HAP-1 (cell line): ENCODE data around the gene MYO7A.

Source experiments
- DNase-seq, 2 experiments: peaks; one replicate each; pipeline ENCODE4 v3.0.0-alpha.2; 2016 to 2020; ENCODE audit warnings: low spot score in 2 of 2
- H3K27me3 ChIP-seq: fragments of 250-450 bp; sonication (Bioruptor Pico); 2 replicates; pipeline ENCODE4 v1.5.1; 2020; ENCODE audit warnings: low read depth, mild to moderate bottlenecking, moderate library complexity
- H3K36me3 ChIP-seq: fragments of 250-450 bp; sonication (Bioruptor Pico); replicated peaks from 2 replicates; pipeline ENCODE4 v1.5.1; 2020; ENCODE audit warnings: mild to moderate bottlenecking
- H3K4me1 ChIP-seq: fragments of 250-450 bp; sonication (Bioruptor Pico); 2 replicates; pipeline ENCODE4 v1.5.1; 2020; ENCODE audit warnings: mild to moderate bottlenecking
- H3K4me3 ChIP-seq: fragments of 250-450 bp; sonication (Bioruptor Pico); 2 replicates; pipeline ENCODE4 v1.5.1; 2020; ENCODE audit warnings: mild to moderate bottlenecking, moderate library complexity
- H3K9me3 ChIP-seq: fragments of 250-450 bp; sonication (Bioruptor Pico); 2 replicates; pipeline ENCODE4 v1.5.1; 2020; ENCODE audit warnings: mild to moderate bottlenecking, moderate library complexity
- in situ Hi-C: fragments of 300-500 bp; cut with MboI; formaldehyde crosslinking; loops from 3 replicates; pipeline ENCODE4 v1.14.3; 2020; ENCODE audit warnings: low sequenced_read_pairs, inconsistent platforms, mixed read lengths

The MYO7A gene

GRCh38 chr11:77111277-77111676 is 16.8 kb upstream of the MYO7A start:
- no peaks in the 10 kb centered on the region for H3K9me3 ChIP-seq
- no peaks in the 10 kb centered on the region for H3K36me3 ChIP-seq
- in situ Hi-C loops, result no loop called here
- no peak overlapping the region for H3K4me3 ChIP-seq
- no peaks in the 10 kb centered on the region for H3K4me1 ChIP-seq
- no peaks in the 10 kb centered on the region for H3K27me3 ChIP-seq
- no peak for DNase-seq

DNA sequence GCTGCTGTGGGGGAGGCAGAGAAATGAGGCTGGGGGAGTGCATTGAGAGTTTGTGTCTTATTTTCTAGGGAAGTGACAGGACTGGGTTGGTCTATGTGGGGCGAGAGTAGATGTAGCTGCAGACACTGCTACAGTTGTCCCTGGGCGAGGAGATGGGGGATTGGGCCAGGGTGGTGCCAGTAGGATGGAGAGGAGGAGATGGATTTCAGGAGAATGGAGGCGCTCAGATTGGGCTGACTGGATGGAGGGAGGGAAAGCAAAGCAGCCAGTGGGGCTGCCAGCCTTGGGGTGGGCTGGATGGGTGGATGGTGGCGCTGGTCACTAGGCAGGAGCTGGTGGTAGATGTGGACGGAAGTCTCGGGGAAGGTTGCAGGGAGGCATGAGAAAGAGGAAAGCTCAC is 16.1 kb upstream of the MYO7A start:
- no peaks in the 10 kb centered on the region for H3K27me3 ChIP-seq
- H3K4me3 ChIP-seq, result no peak overlapping the region
- H3K36me3 ChIP-seq, result no peaks in the 10 kb centered on the region
- no peaks in the 10 kb centered on the region for H3K4me1 ChIP-seq
- in situ Hi-C loops, result no loop called here
- no peak for DNase-seq
- no peaks in the 10 kb centered on the region for H3K9me3 ChIP-seq

DNA sequence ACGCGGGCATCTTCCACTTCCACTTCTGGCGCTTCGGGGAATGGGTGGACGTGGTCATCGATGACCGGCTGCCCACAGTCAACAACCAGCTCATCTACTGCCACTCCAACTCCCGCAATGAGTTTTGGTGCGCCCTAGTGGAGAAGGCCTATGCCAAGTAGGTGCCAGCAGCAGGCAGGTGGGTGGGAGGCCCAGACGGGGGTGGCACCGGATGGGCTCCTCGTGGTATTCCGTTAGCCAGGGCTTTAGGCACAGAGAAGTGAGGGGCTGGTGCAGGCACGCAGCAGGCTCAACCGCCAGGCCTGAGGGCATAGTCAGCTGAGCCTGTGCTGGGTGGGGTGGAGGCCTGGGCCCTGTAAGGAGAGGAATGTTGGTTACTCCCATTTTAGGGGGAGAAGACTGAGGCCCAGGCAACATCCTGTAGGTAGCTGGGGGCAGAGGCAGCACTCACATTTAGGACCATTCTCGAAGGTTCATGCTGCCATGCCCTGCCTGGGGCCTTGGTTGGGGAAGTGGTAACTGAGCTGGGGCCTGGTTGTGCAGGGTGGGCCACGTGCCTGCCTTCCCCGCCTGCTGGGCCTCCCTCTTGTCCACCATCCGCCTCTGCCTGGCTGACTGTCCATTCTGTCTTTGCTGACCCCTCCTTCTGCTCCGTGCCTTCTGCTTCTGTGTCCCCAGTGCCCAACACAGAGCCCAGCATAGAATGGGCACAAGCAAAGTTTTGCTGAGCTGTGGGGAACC is 15.2 kb upstream of the MYO7A start:
- in situ Hi-C loops, result no loop called here
- Histone ChIP-seq H3K36me3 (no peaks in the 10 kb centered on the region), H3K4me1 (no peaks in the 10 kb centered on the region), H3K27me3 (no peaks in the 10 kb centered on the region), H3K4me3 (no peak overlapping the region), H3K9me3 (no peaks in the 10 kb centered on the region)
- DNase-seq, result no peak

- H3K36me3 ChIP-seq, result no peaks in the 10 kb centered on the region
- no peaks in the 10 kb centered on the region for H3K4me1 ChIP-seq
- peak in 1 of 2 experiments; percentile 66 for DNase-seq
- in situ Hi-C loops, result no loop called here
- no peaks in the 10 kb centered on the region for H3K9me3 ChIP-seq
- no peaks in the 10 kb centered on the region for H3K27me3 ChIP-seq
- H3K4me3 ChIP-seq, result no peak overlapping the region
These were observed 14.5 kb upstream of the MYO7A start for GRCh38 chr11:77113382-77114088.

DNA sequence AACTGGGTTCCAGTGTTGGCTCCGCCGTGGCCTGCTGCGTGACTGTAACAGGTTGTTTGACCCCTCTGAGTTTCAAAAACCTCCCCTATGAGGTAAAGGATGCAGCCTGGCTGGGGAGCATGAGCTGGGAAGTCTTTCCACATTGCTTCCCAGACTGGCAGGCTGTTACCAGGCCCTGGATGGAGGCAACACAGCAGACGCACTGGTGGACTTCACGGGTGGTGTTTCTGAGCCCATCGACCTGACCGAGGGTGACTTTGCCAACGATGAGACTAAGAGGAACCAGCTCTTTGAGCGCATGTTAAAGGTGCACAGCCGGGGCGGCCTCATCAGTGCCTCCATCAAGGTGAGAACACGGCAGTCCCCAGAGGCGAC is 14.0 kb upstream of the MYO7A start:
- Histone ChIP-seq H3K4me1 (no peaks in the 10 kb centered on the region), H3K4me3 (no peak overlapping the region), H3K9me3 (no peaks in the 10 kb centered on the region), H3K27me3 (no peaks in the 10 kb centered on the region), H3K36me3 (no peaks in the 10 kb centered on the region)
- DNase-seq, result no peak
- in situ Hi-C loops, result no loop called here

- in situ Hi-C loops, result no loop called here
- no peaks in the 10 kb centered on the region for H3K36me3 ChIP-seq
- DNase-seq, result peak in 1 of 2 experiments; percentile 33
These were observed 12.8 kb upstream of the MYO7A start for GRCh38 chr11:77115181-77115611.

GRCh38 chr11:77115956-77116355 is 12.1 kb upstream of the MYO7A start:
- H3K27me3 ChIP-seq, result no peaks in the 10 kb centered on the region
- no peak overlapping the region for H3K4me3 ChIP-seq
- no peaks in the 10 kb centered on the region for H3K4me1 ChIP-seq
- no peak for DNase-seq
- in situ Hi-C loops, result no loop called here
- H3K9me3 ChIP-seq, result no peaks in the 10 kb centered on the region
- no peaks in the 10 kb centered on the region for H3K36me3 ChIP-seq

More at GRCh38 chr11:77115181-77115611, 12.8 kb upstream of the MYO7A start:
- H3K4me3 ChIP-seq, result no peak overlapping the region
- no peaks in the 10 kb centered on the region for H3K27me3 ChIP-seq
- no peaks in the 10 kb centered on the region for H3K4me1 ChIP-seq
- no peaks in the 10 kb centered on the region for H3K9me3 ChIP-seq

DNA sequence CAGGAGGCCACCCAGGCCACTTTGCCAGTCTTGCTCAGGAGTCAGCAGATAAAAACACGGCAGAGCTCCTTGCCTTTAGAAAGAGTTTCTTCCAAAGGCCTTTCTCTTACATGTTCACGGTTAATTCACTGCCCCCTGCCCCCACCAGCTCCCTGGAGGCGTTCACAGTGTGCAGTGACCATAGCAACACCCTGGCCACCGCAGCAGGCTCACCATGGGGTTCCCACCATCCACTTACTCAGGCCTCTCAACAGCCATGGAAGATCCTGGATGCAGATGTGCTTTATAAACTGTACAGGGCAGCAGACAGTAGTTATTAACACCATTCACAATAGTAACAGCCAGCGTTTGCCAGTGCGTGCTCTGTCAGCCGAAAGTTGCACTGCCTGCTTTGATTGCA is 10.6 kb upstream of the MYO7A start:
- Histone ChIP-seq H3K4me1 (no peaks in the 10 kb centered on the region), H3K36me3 (no peaks in the 10 kb centered on the region), H3K27me3 (no peaks in the 10 kb centered on the region), H3K4me3 (no peak overlapping the region), H3K9me3 (no peaks in the 10 kb centered on the region)
- in situ Hi-C loops, result no loop called here
- DNase-seq, result no peak

DNA sequence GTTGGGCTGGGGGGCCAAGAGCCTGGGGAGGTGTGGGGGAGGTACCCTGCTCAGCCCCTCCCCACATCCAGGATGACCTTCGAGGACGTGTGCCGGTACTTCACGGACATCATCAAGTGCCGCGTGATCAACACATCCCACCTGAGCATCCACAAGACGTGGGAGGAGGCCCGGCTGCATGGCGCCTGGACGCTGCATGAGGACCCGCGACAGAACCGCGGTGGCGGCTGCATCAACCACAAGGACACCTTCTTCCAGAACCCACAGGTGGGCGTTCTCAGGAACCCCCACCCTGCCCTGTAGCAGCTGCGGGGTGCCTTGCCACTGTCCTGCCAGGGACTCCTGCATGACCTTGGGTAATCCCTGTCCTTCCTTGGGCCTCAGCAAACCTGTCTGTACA is 10.0 kb upstream of the MYO7A start:
- in situ Hi-C loops, result no loop called here
- H3K4me1 ChIP-seq, result no peaks in the 10 kb centered on the region
- H3K9me3 ChIP-seq, result no peaks in the 10 kb centered on the region
- H3K27me3 ChIP-seq, result no peaks in the 10 kb centered on the region
- no peak overlapping the region for H3K4me3 ChIP-seq
- no peak for DNase-seq
- no peaks in the 10 kb centered on the region for H3K36me3 ChIP-seq

GRCh38 chr11:77118971-77119370 is 9.1 kb upstream of the MYO7A start:
- no peaks in the 10 kb centered on the region for H3K27me3 ChIP-seq
- in situ Hi-C loops, result no loop called here
- DNase-seq, result no peak

GRCh38 chr11:77119531-77119936 is 8.5 kb upstream of the MYO7A start:
- no peaks in the 10 kb centered on the region for H3K9me3 ChIP-seq
- H3K27me3 ChIP-seq, result no peaks in the 10 kb centered on the region
- H3K4me1 ChIP-seq, result no peaks in the 10 kb centered on the region
- in situ Hi-C loops, result no loop called here
- no peak overlapping the region for H3K4me3 ChIP-seq
- DNase-seq, result no peak
- no peaks in the 10 kb centered on the region for H3K36me3 ChIP-seq

More at GRCh38 chr11:77118971-77119370, 9.1 kb upstream of the MYO7A start:
- H3K4me1 ChIP-seq, result no peaks in the 10 kb centered on the region
- no peaks in the 10 kb centered on the region for H3K36me3 ChIP-seq
- no peaks in the 10 kb centered on the region for H3K9me3 ChIP-seq
- H3K4me3 ChIP-seq, result no peak overlapping the region

- in situ Hi-C loops, result no loop called here
- DNase-seq, result no peak
- H3K4me3 ChIP-seq, result no peak overlapping the region
- H3K27me3 ChIP-seq, result no peaks in the 10 kb centered on the region
- no peaks in the 10 kb centered on the region for H3K4me1 ChIP-seq
- no peaks in the 10 kb centered on the region for H3K36me3 ChIP-seq
- no peaks in the 10 kb centered on the region for H3K9me3 ChIP-seq
These were observed 7.5 kb upstream of the MYO7A start for GRCh38 chr11:77120571-77120970.

- no peaks in the 10 kb centered on the region for H3K9me3 ChIP-seq
- in situ Hi-C loops, result no loop called here
- no peak for DNase-seq
- H3K4me3 ChIP-seq, result no peak overlapping the region
- no peaks in the 10 kb centered on the region for H3K4me1 ChIP-seq
- H3K36me3 ChIP-seq, result no peaks in the 10 kb centered on the region
- no peaks in the 10 kb centered on the region for H3K27me3 ChIP-seq
These were observed 6.9 kb upstream of the MYO7A start for GRCh38 chr11:77121096-77121640.

DNA sequence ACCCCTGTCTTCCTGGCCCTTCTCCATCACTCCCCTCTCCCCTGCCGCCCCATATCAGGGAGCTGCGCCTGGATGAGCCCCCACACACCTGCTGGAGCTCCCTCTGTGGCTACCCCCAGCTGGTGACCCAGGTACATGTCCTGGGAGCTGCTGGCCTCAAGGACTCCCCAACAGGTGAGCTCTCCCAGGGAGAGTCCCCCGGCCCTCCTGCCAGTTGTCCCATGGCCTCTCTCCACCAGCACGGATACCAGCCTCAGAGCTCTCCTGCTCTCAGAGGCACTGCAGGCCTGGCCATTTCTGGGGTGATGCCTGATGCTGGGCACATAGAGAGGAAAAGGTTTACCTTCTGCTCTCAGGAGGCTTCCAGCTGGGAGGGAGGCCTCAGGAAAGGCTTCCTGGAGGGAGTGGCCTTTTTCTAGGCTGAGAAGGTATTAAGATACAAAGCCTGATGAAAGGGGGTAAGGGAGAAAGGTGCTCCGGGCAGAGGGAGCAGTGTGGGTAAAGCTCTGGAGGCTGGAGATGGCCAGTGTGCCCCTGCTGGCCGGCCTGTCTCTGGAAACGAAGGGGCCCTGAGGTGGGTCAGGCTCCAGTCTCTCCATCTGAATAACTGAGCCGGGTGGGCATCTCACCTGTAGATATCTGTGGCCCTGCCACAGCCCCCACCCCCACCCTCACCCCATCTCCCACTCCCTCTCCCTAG is 6.0 kb upstream of the MYO7A start:
- in situ Hi-C loops, result no loop called here
- H3K9me3 ChIP-seq, result no peaks in the 10 kb centered on the region

More for the DNA sequence above, 6.0 kb upstream of the MYO7A start:
- no peak overlapping the region for H3K4me3 ChIP-seq
- no peak for DNase-seq
- H3K36me3 ChIP-seq, result no peaks in the 10 kb centered on the region
- H3K4me1 ChIP-seq, result no peaks in the 10 kb centered on the region
- H3K27me3 ChIP-seq, result no peaks in the 10 kb centered on the region
